ENCODE results near the gene ZNF664.

DNA sequence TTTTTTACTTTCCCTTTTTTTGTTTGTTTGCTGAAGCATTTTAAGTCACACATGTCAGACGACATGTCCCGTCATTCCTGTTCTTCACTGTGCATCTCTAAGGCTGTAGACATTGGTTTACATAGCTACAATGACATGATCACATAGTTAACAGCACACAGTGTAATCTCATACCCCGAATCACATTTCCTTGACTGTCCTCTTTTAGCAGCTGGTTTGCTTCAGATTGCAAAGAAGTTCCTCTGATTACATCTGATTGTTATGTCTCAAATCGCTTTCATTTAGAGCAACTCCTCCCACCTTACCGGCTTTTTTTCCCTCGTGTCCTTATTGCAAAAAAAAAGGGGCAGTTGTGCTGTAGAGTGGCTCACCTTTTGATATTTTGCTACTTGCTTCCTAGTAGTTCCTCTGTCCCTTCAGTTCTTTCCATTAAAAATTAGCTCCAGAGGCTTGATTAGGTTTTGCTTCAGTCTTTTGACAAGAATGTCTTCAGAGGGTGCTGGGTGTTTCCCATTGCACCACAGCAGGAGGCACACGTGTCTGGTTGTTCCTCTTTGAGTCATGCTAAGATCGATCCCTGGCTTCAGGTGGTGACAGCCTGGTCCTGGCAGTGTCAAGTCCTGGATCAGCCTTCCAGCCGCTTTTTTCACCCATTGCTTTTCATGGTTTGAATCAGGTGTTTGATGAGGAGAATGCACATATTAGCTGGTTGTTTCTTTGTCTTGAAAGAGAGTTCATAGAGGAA, 35.0 kb downstream of the ZNF664 start:
- no peak for TF ChIP-seq NCOA1 (CRISPR knock-in tag; IDR thresholded peaks at IDR 0.05)
- TF ChIP-seq SRSF9 (IDR thresholded peaks at IDR 0.05; ENCODE audit: borderline replicate concordance, insufficient read depth, low read depth, low read length, poor library complexity, severe bottlenecking): no peak
- TF ChIP-seq ZBTB43 (CRISPR knock-in tag; conservative IDR thresholded peaks at IDR 0.05): no peak
- TF ChIP-seq MAZ (IDR thresholded peaks at IDR 0.05; ENCODE audit: borderline replicate concordance, low read depth, low read length): no peak
- no peak for TF ChIP-seq MAZ (CRISPR knock-in tag; IDR thresholded peaks at IDR 0.05; ENCODE audit: low read depth)
- TF ChIP-seq UBTF (CRISPR knock-in tag; IDR thresholded peaks at IDR 0.05): no peak
- TF ChIP-seq TCF7L2 (IDR thresholded peaks at IDR 0.05; ENCODE audit: low read depth, low read length): no peak
- TF ChIP-seq SP140L (CRISPR knock-in tag; IDR thresholded peaks at IDR 0.05; ENCODE audit: borderline replicate concordance): no peak
- TF ChIP-seq SMC3 (IDR thresholded peaks at IDR 0.05; ENCODE audit: low read length): no peak
- no peak for TF ChIP-seq ZNF207 (IDR thresholded peaks at IDR 0.05; ENCODE audit: borderline replicate concordance)
- no peak for TF ChIP-seq MAFK (conservative IDR thresholded peaks at IDR 0.05 in 1 of 2, IDR thresholded peaks at IDR 0.05 in 1 of 2; ENCODE audit: low read length in 2 of 2)
- TF ChIP-seq FOXM1 (CRISPR knock-in tag; IDR thresholded peaks at IDR 0.05): no peak
